ENCODE data around the gene ADORA1. TPM values are rescaled to one million over a fixed set of nuclear protein-coding genes. Genes with fewer than 3 reads are reported as not detected.

The ADORA1 gene
- polyA plus RNA-seq, 1 donor (not counting 4 experiments of a cell fraction or from before 2014, with no cell fraction given) = 0.09 TPM

GRCh38 chr1:203161703-203162102, 34.2 kb downstream of the ADORA1 start:
- H3K4me1 ChIP-seq (ENCODE audit: control insufficient read depth, extremely low read depth, insufficient read depth, low read length) = no peaks in the 10 kb centered on the region
- peaks cover 24% of the 10 kb centered on the region for H3K27me3 ChIP-seq (ENCODE audit: control insufficient read depth, extremely low read depth, insufficient read depth, low read length)
- no peaks in the 10 kb centered on the region for H3K9me1 ChIP-seq (ENCODE audit: control insufficient read depth, extremely low read depth, insufficient read depth, low read length)
- H3K79me2 ChIP-seq (ENCODE audit: control insufficient read depth, insufficient read depth, low read length) = no peaks in the 10 kb centered on the region
- H3K4me2 ChIP-seq (ENCODE audit: control insufficient read depth, extremely low read depth, insufficient read depth, low read depth, low read length) = no peak overlapping the region
- H3K36me3 ChIP-seq (ENCODE audit: control insufficient read depth in 2 of 2, extremely low read depth in 1 of 2, insufficient read depth in 2 of 2, low read length in 2 of 2) = no peaks in the 10 kb centered on the region
- H3K4me3 ChIP-seq (ENCODE audit: control insufficient read depth in 2 of 3, extremely low read depth in 1 of 3, insufficient read depth in 2 of 3, low read depth in 1 of 3, low read length in 3 of 3) = no peak overlapping the region
- FAIRE-seq (no peak), DNase-seq (ENCODE audit: low read depth, low spot score) (no peak)
- no peak for TF ChIP-seq CTCF (optimal IDR thresholded peaks at IDR 0.05 in 1 of 3, IDR thresholded peaks at IDR 0.05 in 1 of 3, conservative IDR thresholded peaks at IDR 0.05 in 1 of 3; ENCODE audit: extremely low read depth in 1 of 3, insufficient read depth in 2 of 3, low read length in 3 of 3)
- no peak for TF ChIP-seq EZH2 (IDR thresholded peaks at IDR 0.05; ENCODE audit: low read length)
- H3K27ac ChIP-seq (ENCODE audit: control insufficient read depth, insufficient read depth, low read length) = no peak overlapping the region
- no peak overlapping the region for H3K9ac ChIP-seq (ENCODE audit: control insufficient read depth, extremely low read depth, insufficient read depth, low read length)
- no peak overlapping the region for H2AFZ ChIP-seq (ENCODE audit: control insufficient read depth, low read length)
- dilution Hi-C loops (cut with MboI; ENCODE audit: extremely low pct_ligation_motif_present, low sequenced_read_pairs) = no loop called here
- no peaks in the 10 kb centered on the region for H4K20me1 ChIP-seq (ENCODE audit: control insufficient read depth, extremely low read depth, insufficient read depth, low read length)
- peaks cover 3% of the 10 kb centered on the region for H3K9me3 ChIP-seq (ENCODE audit: control insufficient read depth, low read depth, low read length)

GRCh38 chr1:203162403-203162802, 34.9 kb downstream of the ADORA1 start:
- Histone ChIP-seq H3K4me3 (ENCODE audit: control insufficient read depth in 2 of 3, extremely low read depth in 1 of 3, insufficient read depth in 2 of 3, low read depth in 1 of 3, low read length in 3 of 3) (no peak overlapping the region), H3K27me3 (ENCODE audit: control insufficient read depth, extremely low read depth, insufficient read depth, low read length) (peaks cover 24% of the 10 kb centered on the region), H3K4me1 (ENCODE audit: control insufficient read depth, extremely low read depth, insufficient read depth, low read length) (no peaks in the 10 kb centered on the region), H3K9me3 (ENCODE audit: control insufficient read depth, low read depth, low read length) (peaks cover 3% of the 10 kb centered on the region), H3K9me1 (ENCODE audit: control insufficient read depth, extremely low read depth, insufficient read depth, low read length) (no peaks in the 10 kb centered on the region), H3K27ac (ENCODE audit: control insufficient read depth, insufficient read depth, low read length) (no peak overlapping the region), H2AFZ (ENCODE audit: control insufficient read depth, low read length) (no peak overlapping the region), H3K9ac (ENCODE audit: control insufficient read depth, extremely low read depth, insufficient read depth, low read length) (no peak overlapping the region), H4K20me1 (ENCODE audit: control insufficient read depth, extremely low read depth, insufficient read depth, low read length) (no peaks in the 10 kb centered on the region), H3K36me3 (ENCODE audit: control insufficient read depth in 2 of 2, extremely low read depth in 1 of 2, insufficient read depth in 2 of 2, low read length in 2 of 2) (no peaks in the 10 kb centered on the region), H3K79me2 (ENCODE audit: control insufficient read depth, insufficient read depth, low read length) (no peaks in the 10 kb centered on the region), H3K4me2 (ENCODE audit: control insufficient read depth, extremely low read depth, insufficient read depth, low read depth, low read length) (no peak overlapping the region)
- DNase-seq (ENCODE audit: low read depth, low spot score) (no peak), FAIRE-seq (no peak)
- dilution Hi-C loops (cut with MboI; ENCODE audit: extremely low pct_ligation_motif_present, low sequenced_read_pairs) = no loop called here
- no peak for TF ChIP-seq EZH2 (IDR thresholded peaks at IDR 0.05; ENCODE audit: low read length)
- TF ChIP-seq CTCF (optimal IDR thresholded peaks at IDR 0.05 in 1 of 3, IDR thresholded peaks at IDR 0.05 in 1 of 3, conservative IDR thresholded peaks at IDR 0.05 in 1 of 3; ENCODE audit: extremely low read depth in 1 of 3, insufficient read depth in 2 of 3, low read length in 3 of 3) = no peak
